ENCODE measurements around the gene CACFD1.

DNA sequence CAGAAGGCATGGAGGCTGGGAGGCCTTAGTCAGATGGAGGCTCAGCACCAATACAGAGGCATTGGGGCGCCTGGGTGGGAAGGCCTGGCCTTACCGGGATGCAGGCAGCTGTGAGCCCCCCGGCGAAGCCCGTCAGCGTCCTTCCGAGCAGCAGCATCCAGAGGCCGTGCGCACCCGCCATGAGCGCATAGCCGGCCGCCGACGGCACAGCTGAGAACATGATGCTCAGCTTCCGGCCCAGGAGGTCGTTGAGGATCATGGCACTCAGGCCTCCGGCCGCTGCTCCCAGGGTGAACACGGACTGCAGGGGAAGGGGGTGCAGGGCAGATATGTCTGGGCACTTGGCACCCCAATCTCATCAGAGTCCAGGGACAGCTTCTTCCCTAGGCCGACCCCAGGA lies 17.2 kb downstream of the CACFD1 start:
- TF ChIP-seq POLR2A (IDR thresholded peaks at IDR 0.05; ENCODE audit: borderline replicate concordance, extremely low read depth, insufficient read depth, insufficient read length) = no peak
- TF ChIP-seq CTCF (IDR thresholded peaks at IDR 0.05 in 2 of 3, conservative IDR thresholded peaks at IDR 0.05 in 1 of 3; ENCODE audit: borderline replicate concordance in 1 of 3, insufficient read depth in 1 of 3, low read depth in 2 of 3, low read length in 2 of 3) = no peak
- TF ChIP-seq POLR2AphosphoS5 (IDR thresholded peaks at IDR 0.05; ENCODE audit: low read depth, low read length) = no peak
- TF ChIP-seq SIN3A (IDR thresholded peaks at IDR 0.05; ENCODE audit: low read depth) = no peak
- TF ChIP-seq, protein P1, sequence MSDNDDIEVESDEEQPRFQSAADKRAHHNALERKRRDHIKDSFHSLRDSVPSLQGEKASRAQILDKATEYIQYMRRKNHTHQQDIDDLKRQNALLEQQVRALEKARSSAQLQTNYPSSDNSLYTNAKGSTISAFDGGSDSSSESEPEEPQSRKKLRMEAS (IDR thresholded peaks at IDR 0.05) = no peak
- TF ChIP-seq, protein P2, sequence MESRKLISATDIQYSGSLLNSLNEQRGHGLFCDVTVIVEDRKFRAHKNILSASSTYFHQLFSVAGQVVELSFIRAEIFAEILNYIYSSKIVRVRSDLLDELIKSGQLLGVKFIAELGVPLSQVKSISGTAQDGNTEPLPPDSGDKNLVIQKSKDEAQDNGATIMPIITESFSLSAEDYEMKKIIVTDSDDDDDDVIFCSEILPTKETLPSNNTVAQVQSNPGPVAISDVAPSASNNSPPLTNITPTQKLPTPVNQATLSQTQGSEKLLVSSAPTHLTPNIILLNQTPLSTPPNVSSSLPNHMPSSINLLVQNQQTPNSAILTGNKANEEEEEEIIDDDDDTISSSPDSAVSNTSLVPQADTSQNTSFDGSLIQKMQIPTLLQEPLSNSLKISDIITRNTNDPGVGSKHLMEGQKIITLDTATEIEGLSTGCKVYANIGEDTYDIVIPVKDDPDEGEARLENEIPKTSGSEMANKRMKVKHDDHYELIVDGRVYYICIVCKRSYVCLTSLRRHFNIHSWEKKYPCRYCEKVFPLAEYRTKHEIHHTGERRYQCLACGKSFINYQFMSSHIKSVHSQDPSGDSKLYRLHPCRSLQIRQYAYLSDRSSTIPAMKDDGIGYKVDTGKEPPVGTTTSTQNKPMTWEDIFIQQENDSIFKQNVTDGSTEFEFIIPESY (IDR thresholded peaks at IDR 0.05; ENCODE audit: extremely low read depth, insufficient replicate concordance, low read length) = no peak
- TF ChIP-seq, protein P3, sequence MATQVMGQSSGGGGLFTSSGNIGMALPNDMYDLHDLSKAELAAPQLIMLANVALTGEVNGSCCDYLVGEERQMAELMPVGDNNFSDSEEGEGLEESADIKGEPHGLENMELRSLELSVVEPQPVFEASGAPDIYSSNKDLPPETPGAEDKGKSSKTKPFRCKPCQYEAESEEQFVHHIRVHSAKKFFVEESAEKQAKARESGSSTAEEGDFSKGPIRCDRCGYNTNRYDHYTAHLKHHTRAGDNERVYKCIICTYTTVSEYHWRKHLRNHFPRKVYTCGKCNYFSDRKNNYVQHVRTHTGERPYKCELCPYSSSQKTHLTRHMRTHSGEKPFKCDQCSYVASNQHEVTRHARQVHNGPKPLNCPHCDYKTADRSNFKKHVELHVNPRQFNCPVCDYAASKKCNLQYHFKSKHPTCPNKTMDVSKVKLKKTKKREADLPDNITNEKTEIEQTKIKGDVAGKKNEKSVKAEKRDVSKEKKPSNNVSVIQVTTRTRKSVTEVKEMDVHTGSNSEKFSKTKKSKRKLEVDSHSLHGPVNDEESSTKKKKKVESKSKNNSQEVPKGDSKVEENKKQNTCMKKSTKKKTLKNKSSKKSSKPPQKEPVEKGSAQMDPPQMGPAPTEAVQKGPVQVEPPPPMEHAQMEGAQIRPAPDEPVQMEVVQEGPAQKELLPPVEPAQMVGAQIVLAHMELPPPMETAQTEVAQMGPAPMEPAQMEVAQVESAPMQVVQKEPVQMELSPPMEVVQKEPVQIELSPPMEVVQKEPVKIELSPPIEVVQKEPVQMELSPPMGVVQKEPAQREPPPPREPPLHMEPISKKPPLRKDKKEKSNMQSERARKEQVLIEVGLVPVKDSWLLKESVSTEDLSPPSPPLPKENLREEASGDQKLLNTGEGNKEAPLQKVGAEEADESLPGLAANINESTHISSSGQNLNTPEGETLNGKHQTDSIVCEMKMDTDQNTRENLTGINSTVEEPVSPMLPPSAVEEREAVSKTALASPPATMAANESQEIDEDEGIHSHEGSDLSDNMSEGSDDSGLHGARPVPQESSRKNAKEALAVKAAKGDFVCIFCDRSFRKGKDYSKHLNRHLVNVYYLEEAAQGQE (IDR thresholded peaks at IDR 0.05; ENCODE audit: low read depth) = no peak
- TF ChIP-seq ZNF274 (IDR thresholded peaks at IDR 0.05; ENCODE audit: low read depth, low read length) = no peak
- no peak for TF ChIP-seq YY1 (IDR thresholded peaks at IDR 0.05; ENCODE audit: extremely low read depth, insufficient replicate concordance, low read depth, low read length)
- TF ChIP-seq EZH2phosphoT487 (IDR thresholded peaks at IDR 0.05; ENCODE audit: borderline replicate concordance) = no peak
- TF ChIP-seq EZH2 (IDR thresholded peaks at IDR 0.05) = no peak
- TF ChIP-seq ZFX (IDR thresholded peaks at IDR 0.05) = no peak
- TF ChIP-seq SRF (IDR thresholded peaks at IDR 0.05; ENCODE audit: low read depth) = no peak
